ENCODE data around the gene ARHGAP8.

GRCh38 chr22:44709881-44710392, 42.4 kb upstream of the ARHGAP8 start:
- TF ChIP-seq CTCF (IDR thresholded peaks at IDR 0.05; ENCODE audit: insufficient read depth, low read depth, low read length) (no peak), EZH2 (IDR thresholded peaks at IDR 0.05; ENCODE audit: insufficient read depth, low read length) (no peak)
